GM18909 (cell line): ENCODE measurements around the gene KCTD20.

Experiments used
- ATAC-seq: cut with Tn5 transposase; IDR thresholded peaks from one replicate; pipeline ENCODE4 v1.9.1; 2021; ENCODE audit warnings: mild to moderate bottlenecking; ENCODE audit not compliant: unreplicated experiment, poor library complexity

The KCTD20 gene

DNA sequence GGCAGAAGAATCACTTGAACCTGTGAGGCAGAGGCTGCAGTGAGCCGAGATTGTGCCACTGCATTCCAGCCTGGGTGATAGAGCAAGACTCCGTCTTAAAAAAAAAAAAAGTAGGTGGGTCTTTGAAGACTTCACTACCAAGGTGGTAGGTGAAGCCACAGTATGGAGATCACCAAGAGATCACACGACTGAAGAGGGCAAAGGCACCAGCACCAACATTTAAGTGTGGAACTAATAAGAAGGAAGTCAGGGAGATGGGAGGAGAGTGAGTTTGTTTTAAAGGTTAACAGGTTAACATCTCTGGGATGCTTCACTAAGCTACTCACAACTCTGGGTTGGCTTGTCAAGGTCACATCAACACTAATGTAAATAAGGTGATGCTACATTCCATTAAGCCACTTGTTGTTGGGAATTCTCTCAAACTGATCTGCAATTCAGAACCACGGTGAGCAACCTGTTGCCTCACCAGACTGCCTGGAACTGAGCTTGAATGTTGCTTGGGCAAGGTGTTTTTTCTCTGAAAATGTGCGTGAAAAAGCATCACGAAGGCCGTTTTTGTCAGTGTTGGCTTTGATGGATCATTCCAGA lies 48.7 kb downstream of the KCTD20 start:
- no peak for ATAC-seq

DNA sequence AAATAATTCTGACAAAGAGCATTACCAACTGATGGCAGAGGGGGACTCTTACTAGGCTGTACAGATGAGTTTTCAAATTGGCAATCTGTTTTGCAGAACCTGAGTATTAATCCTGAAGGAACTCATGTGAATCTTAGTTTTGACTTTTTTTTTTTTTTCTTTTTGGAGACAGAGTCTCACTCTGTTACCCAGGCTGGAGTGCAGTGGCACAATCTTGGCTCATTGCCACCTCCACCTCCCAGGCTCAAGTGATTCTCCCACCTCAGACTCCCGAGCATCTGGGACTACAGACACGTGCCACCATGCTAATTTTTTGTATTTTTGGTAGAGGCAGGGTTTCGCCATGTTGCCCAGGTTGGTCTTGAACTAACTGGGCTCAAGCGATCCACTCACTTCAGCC lies 49.3 kb downstream of the KCTD20 start:
- no peak for ATAC-seq

- no peak for ATAC-seq
These were observed 49.8 kb downstream of the KCTD20 start for GRCh38 chr6:36492621-36493020.

DNA sequence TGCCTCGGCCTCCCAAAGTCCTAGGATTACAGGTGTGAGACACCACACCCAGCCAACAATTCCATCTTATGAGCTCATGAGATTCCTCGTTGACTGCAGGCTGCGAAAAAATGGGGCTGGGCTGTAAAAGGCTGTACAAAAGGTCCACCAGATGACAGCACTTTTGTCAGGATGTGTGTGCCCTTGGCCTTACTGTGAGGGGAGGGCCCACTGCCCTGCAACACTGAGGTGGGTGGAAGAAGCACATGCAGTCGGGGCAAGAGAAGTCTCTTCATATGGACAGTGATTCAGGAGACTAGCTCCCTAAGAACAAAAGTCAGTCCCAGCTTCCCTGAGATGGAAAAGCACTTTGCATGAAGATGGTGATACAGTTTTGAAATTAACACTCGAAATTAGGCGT lies 50.5 kb downstream of the KCTD20 start:
- no peak for ATAC-seq

GRCh38 chr6:36493859-36494258 lies 51.1 kb downstream of the KCTD20 start:
- ATAC-seq: no peak

DNA sequence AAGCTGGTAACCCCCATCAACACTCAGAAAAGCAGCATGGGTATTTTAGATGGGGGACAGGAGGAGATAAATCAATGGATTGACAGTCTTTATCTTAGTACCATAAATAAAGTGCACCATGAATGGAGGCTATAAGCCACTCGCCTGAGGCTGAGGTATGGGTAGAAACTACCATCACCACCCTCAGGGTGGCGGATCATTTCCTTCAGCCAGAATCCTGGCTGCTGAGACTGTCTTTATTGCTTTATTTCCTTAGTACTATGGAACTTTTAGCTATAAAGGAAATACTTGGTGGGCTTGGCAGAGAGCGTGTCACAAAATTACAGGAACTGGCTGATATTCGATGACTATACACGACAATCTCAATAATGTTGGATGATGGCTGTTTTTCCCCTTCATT lies 52.3 kb downstream of the KCTD20 start:
- no peak for ATAC-seq

GRCh38 chr6:36499918-36500317 lies 57.1 kb downstream of the KCTD20 start:
- no peak for ATAC-seq

DNA sequence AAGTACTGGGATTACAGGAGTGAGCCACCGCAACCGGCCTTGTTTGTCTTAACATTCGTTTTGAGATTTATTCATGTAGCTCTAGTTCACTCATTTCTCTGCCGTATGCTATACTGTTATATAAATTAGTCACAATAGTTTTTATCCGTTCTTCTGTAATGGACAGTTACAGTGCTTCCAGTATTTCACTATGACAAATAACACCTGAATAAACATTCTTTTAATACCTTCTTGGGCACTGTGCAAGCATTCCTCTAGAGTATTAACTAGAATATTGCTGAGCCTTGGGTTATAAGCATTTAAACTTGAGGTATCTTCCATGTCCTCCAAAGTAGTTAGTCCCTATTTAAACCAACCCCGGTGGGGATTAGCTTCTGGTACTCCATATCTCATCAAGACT lies 58.9 kb downstream of the KCTD20 start:
- ATAC-seq: no peak

- no peak for ATAC-seq
These were observed 61.4 kb downstream of the KCTD20 start for GRCh38 chr6:36504181-36504580.

GRCh38 chr6:36504982-36505381 lies 62.2 kb downstream of the KCTD20 start:
- ATAC-seq: no peak

GRCh38 chr6:36505744-36506534 lies 63.1 kb downstream of the KCTD20 start:
- ATAC-seq: no peak

- no peak for ATAC-seq
These were observed 63.8 kb downstream of the KCTD20 start for GRCh38 chr6:36506611-36507010.

DNA sequence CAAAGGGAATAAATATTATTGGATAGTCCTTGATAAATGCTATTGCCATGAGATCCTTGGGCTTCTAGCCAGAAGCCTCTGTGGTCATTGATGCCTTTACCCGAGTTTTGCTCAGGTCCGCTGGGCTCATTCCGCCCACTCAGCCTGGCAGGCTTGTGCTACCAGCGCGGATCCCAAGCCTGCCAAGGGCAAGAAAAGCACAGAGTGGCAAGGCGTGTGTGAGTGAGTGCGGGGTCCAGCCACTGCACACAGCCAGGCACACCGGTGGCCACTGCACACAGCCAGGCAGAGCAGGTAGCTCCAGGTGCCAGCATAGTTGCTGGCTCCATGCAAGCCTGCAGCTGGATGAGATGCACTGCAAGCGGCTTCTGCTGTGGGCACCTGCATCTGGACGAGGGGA lies 65.7 kb downstream of the KCTD20 start:
- ATAC-seq: no peak

GRCh38 chr6:36510365-36510764 lies 67.6 kb downstream of the KCTD20 start:
- no peak for ATAC-seq

GRCh38 chr6:36514554-36515456 lies 72.0 kb downstream of the KCTD20 start:
- ATAC-seq: no peak

DNA sequence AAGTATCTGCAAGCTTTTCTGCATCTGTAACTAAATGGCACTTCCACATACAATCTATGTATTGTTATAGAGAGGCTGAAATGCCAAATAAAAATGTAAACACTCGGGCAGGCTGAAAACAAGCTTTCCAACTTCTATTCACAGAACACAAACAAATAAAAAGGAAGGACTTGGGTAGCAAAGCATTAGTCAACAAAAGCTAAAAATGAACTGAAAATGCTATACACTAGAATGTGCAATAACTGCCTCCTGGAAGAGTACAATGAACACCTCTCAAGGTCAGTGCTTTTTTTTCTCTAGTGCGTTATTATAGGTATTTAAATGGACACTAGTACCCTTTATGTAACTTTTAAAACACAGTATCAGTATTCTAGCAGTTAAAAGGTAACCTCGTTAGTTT lies 73.0 kb downstream of the KCTD20 start:
- no peak for ATAC-seq

DNA sequence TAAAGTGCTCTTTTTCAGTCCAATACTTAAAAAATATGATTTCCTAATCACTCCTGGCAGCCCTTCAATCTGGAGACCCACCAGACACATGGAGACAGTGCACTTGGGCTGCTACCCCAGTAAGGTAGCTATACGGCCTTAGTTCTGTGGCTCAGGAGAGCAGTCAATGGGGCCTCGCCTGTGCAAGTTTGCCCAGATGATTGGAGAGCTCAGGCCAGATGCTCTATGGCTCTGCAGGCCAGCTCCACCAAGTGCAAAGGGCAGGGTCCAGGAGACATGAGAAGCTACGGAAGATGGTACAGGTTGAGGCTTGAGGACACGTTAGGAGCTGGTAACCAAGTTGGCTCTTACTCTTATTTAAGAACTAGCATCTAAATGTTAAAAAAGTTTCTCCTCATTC lies 73.8 kb downstream of the KCTD20 start:
- ATAC-seq: no peak

- ATAC-seq: no peak
These were observed 74.2 kb downstream of the KCTD20 start for GRCh38 chr6:36516988-36517387.

DNA sequence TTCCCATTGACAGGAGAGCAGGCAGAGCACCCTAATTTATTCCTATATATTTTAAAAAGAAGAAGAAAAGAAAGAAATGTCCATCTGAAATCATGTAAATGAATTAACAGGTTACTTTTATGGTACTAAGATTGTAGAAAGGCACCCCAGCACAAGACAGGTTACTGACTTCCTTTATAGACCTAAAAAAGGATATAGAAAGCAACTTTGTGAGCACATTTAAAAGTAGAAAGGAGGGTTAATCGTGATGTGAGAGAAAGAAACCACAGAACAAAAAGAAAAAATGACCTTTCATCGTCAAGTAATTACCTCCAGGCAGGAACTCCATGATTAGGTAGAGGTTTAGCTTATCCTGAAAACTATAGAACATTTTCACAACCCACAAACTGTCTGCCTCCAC lies 74.6 kb downstream of the KCTD20 start:
- no peak for ATAC-seq

GRCh38 chr6:36519352-36519751 lies 76.6 kb downstream of the KCTD20 start:
- no peak for ATAC-seq

GRCh38 chr6:36523451-36523850 lies 80.7 kb downstream of the KCTD20 start:
- no peak for ATAC-seq
